ENCODE measurements around the gene KIAA0232. TPM values are rescaled to one million over a fixed set of nuclear protein-coding genes. Genes with fewer than 3 reads are reported as not detected.

KIAA0232 gene
- total RNA-seq, 4 donors from 2014 or later, result 34.6 to 54.0 (median 47.8) TPM

- intact Hi-C loops (cut with DNase I), result no loop called here
- Histone ChIP-seq H3K4me3 (no peak overlapping the region), H3K9me3 (no peaks in the 10 kb centered on the region), H3K27me3 (no peaks in the 10 kb centered on the region), H3K36me3 (peaks cover 20 to 51% (median 36%) of the 10 kb centered on the region in 4 donors), H3K27ac (replicated peaks in 1 of 4) (no peak overlapping the region), H3K4me1 (peaks cover 4 to 40% (median 36%) of the 10 kb centered on the region in 4 donors)
- TF ChIP-seq EP300 (IDR thresholded peaks at IDR 0.05) (no peak), CTCF (IDR thresholded peaks at IDR 0.05) (no peak), POLR2A (IDR thresholded peaks at IDR 0.05; ENCODE audit: low read depth) (no peak), POLR2AphosphoS5 (IDR thresholded peaks at IDR 0.05) (no peak)
- no peak for DNase-seq (ENCODE audit: extremely low spot score)
- WGBS, result 86% methylated on average over 6 of the region's 6 CpGs
Measured at GRCh38 chr4:6858997-6859396, 76.5 kb downstream of the KIAA0232 start.

- Histone ChIP-seq H3K4me1 (peaks cover 4 to 40% (median 33%) of the 10 kb centered on the region in 4 donors), H3K36me3 (peaks cover 20 to 56% (median 36%) of the 10 kb centered on the region in 4 donors), H3K4me3 (no peak overlapping the region), H3K9me3 (no peaks in the 10 kb centered on the region), H3K27ac (replicated peaks in 1 of 4) (peak overlapping the region in 2 of 4 donors; percentile 2 to 19), H3K27me3 (no peaks in the 10 kb centered on the region)
- TF ChIP-seq CTCF (IDR thresholded peaks at IDR 0.05) (no peak), EP300 (IDR thresholded peaks at IDR 0.05) (no peak), POLR2AphosphoS5 (IDR thresholded peaks at IDR 0.05) (no peak), POLR2A (IDR thresholded peaks at IDR 0.05; ENCODE audit: low read depth) (no peak)
- WGBS, result 89% methylated on average over 1 of the region's 1 CpG
- intact Hi-C loops (cut with DNase I), result no loop called here
- DNase-seq (ENCODE audit: extremely low spot score), result no peak
Measured at GRCh38 chr4:6859543-6859942, 77.0 kb downstream of the KIAA0232 start.

DNA sequence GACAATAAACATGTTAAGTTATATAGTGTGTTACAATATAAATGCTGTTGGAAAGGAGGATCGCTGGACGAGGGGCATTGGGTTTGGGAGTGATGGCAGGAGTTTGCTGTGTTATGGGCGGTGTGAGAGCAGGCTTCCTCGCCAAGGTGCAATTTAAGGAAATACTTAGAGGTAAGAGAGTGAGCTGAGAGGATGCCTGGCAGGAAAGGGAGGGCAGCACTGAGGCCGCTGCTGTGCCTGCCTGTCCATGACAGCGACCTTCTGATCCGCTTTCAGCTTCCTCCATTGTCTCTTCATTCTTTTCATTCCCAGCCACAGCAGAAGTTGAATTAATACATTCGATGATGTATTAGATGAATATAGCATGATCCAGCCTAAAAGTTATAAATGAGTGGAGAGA is 85.9 kb downstream of the KIAA0232 start:
- H3K27me3 ChIP-seq, result no peaks in the 10 kb centered on the region
- H3K27ac ChIP-seq (replicated peaks in 1 of 4), result no peak overlapping the region
- H3K36me3 ChIP-seq, result peaks cover 12 to 76% (median 52%) of the 10 kb centered on the region in 4 donors
- TF ChIP-seq EP300 (IDR thresholded peaks at IDR 0.05) (no peak), POLR2AphosphoS5 (IDR thresholded peaks at IDR 0.05) (no peak), CTCF (IDR thresholded peaks at IDR 0.05) (no peak), POLR2A (IDR thresholded peaks at IDR 0.05; ENCODE audit: low read depth) (no peak)
- H3K9me3 ChIP-seq, result no peaks in the 10 kb centered on the region
- no peak overlapping the region for H3K4me3 ChIP-seq
- no peak for DNase-seq (ENCODE audit: extremely low spot score)
- intact Hi-C loops (cut with DNase I), result no loop called here
- peaks cover 12 to 17% (median 14%) of the 10 kb centered on the region in 4 donors for H3K4me1 ChIP-seq
- 94% methylated on average over 8 of the region's 8 CpGs for WGBS

DNA sequence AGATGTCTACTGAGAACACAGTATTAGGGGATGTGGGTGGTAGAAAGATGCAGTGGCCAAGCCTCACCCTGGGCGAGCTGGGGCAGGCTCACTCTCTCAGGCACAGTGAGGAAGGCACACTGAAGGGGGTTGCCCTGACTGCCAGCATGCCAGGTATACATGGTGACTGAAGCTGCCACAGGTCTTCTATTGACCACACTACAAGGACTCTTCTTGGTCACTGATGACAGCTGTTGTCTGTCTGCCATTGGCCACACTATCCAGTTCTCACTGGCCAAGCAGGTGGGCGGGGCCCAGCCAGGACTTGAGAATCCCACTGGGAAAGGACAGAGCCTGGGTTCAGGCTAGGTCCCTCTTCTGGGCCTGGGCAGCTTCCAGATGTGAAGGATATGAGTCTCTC is 87.4 kb downstream of the KIAA0232 start:
- Histone ChIP-seq H3K4me3 (no peak overlapping the region), H3K36me3 (peaks cover 12 to 86% (median 57%) of the 10 kb centered on the region in 4 donors), H3K27me3 (no peaks in the 10 kb centered on the region), H3K9me3 (no peaks in the 10 kb centered on the region), H3K27ac (replicated peaks in 1 of 4) (peak overlapping the region in 1 of 4 donors; percentile 29), H3K4me1 (peaks cover 14 to 33% (median 23%) of the 10 kb centered on the region in 4 donors)
- TF ChIP-seq EP300 (IDR thresholded peaks at IDR 0.05), result no peak
- no peak for TF ChIP-seq CTCF (IDR thresholded peaks at IDR 0.05)
- TF ChIP-seq POLR2A (IDR thresholded peaks at IDR 0.05; ENCODE audit: low read depth), result no peak
- no peak for TF ChIP-seq POLR2AphosphoS5 (IDR thresholded peaks at IDR 0.05)
- DNase-seq (ENCODE audit: extremely low spot score), result no peak
- intact Hi-C loops (cut with DNase I), result loop anchor here (5.0 kb wide), 1 partner anchor 88 kb away; the partner anchor contains the start of gene KIAA0232
- WGBS, result 79% methylated on average over 2 of the region's 2 CpGs

GRCh38 chr4:6873291-6873690 is 90.8 kb downstream of the KIAA0232 start:
- H3K27ac ChIP-seq (replicated peaks in 1 of 4), result no peak overlapping the region
- peaks cover 14 to 39% (median 29%) of the 10 kb centered on the region in 4 donors for H3K4me1 ChIP-seq
- H3K36me3 ChIP-seq, result peaks cover 12 to 86% (median 66%) of the 10 kb centered on the region in 4 donors
- intact Hi-C loops (cut with DNase I), result loop anchor here (2.0 to 5.0 kb wide), 2 partner anchors 91 to 152 kb away; partner anchors contain the start of gene KIAA0232
- H3K9me3 ChIP-seq, result no peaks in the 10 kb centered on the region
- TF ChIP-seq CTCF (IDR thresholded peaks at IDR 0.05) (no peak), POLR2AphosphoS5 (IDR thresholded peaks at IDR 0.05) (no peak), EP300 (IDR thresholded peaks at IDR 0.05) (no peak), POLR2A (IDR thresholded peaks at IDR 0.05; ENCODE audit: low read depth) (no peak)
- DNase-seq (ENCODE audit: extremely low spot score), result no peak
- no peaks in the 10 kb centered on the region for H3K27me3 ChIP-seq
- no peak overlapping the region for H3K4me3 ChIP-seq

All from esophagus muscularis mucosa (tissue), 4 donors.